HepG2 (cell line): Measurements from ENCODE around the gene ZNF225. TPM values are rescaled to one million over a fixed set of nuclear protein-coding genes. Genes with fewer than 3 reads are reported as not detected.

Experiments
- ARID2 ChIP-seq: sonication (generic); formaldehyde crosslinking; IDR thresholded peaks from 2 replicates; pipeline ENCODE4 v1.8.1; 2022; ENCODE audit warnings: mild to moderate bottlenecking, missing genetic modification reagents, borderline replicate concordance
- ATM ChIP-seq: fragments of 450-650 bp; IDR thresholded peaks from 2 replicates; pipeline ENCODE4 v1.7.1; 2017; ENCODE audit warnings: mild to moderate bottlenecking, borderline replicate concordance
- BRF2 ChIP-seq: sonication (generic); formaldehyde crosslinking; IDR thresholded peaks from 2 replicates; pipeline ENCODE4 v1.8.1; 2022; ENCODE audit warnings: mild to moderate bottlenecking, missing genetic modification reagents
- CBFB ChIP-seq: sonication (generic); formaldehyde crosslinking; IDR thresholded peaks from 2 replicates; pipeline ENCODE4 v1.4.0; 2020; ENCODE audit warnings: missing genetic modification reagents
- CEBPB ChIP-seq: IDR thresholded peaks from 2 replicates; pipeline ENCODE4 v1.6.1; 2011; ENCODE audit warnings: low read depth, low read length, improper control_type of control experiment, borderline replicate concordance
- CHD2 ChIP-seq: IDR thresholded peaks from 2 replicates; pipeline ENCODE4 v1.6.1; 2011; ENCODE audit warnings: low read depth, low read length, improper control_type of control experiment
- DR1 ChIP-seq: sonication (generic); formaldehyde crosslinking; IDR thresholded peaks from 2 replicates; pipeline ENCODE4 v1.8.0; 2021; ENCODE audit warnings: mild to moderate bottlenecking, missing genetic modification reagents, inconsistent platforms
- EP300 ChIP-seq, 3 experiments: sonication (generic) in 1 of 3; formaldehyde crosslinking in 1 of 3; IDR thresholded peaks; 2 replicates each; pipeline versions ENCODE4 v1.5.1 to v1.6.1; 2011 to 2020; ENCODE audit warnings: low read depth in 2 of 3, low read length in 2 of 3, borderline replicate concordance in 1 of 3, improper control_type of control experiment in 1 of 3, mild to moderate bottlenecking in 1 of 3, missing genetic modification reagents in 1 of 3, moderate library complexity in 1 of 3
- FIP1L1 ChIP-seq: fragments of 200-400 bp; formaldehyde crosslinking; IDR thresholded peaks from 2 replicates; pipeline ENCODE4 v1.6.1; 2018; ENCODE audit warnings: low read depth, mild to moderate bottlenecking, low read length, moderate library complexity, borderline replicate concordance; ENCODE audit not compliant: insufficient read depth
- HHEX ChIP-seq: IDR thresholded peaks from 2 replicates; pipeline ENCODE4 v1.6.1; 2016; ENCODE audit warnings: control low read depth
- HOMEZ ChIP-seq: IDR thresholded peaks from 2 replicates; pipeline ENCODE4 v1.6.1; 2016; ENCODE audit warnings: low read depth
- NBN ChIP-seq: fragments of 450-650 bp; conservative IDR thresholded peaks from 2 replicates; pipeline ENCODE4 v1.6.1; 2017
- NKX3-1 ChIP-seq: sonication (generic); formaldehyde crosslinking; IDR thresholded peaks from 2 replicates; pipeline ENCODE4 v1.5.0; 2020; ENCODE audit warnings: missing genetic modification reagents
- NR2F1 ChIP-seq, 2 experiments: fragments of 450-650 bp in 1 of 2; formaldehyde crosslinking in 1 of 2; IDR thresholded peaks; 2 replicates each; pipeline versions ENCODE4 v1.5.0 to v1.6.1; 2016 to 2020; ENCODE audit warnings: mild to moderate bottlenecking in 1 of 2, missing compliant biosample characterization in 1 of 2, missing genetic modification reagents in 1 of 2, moderate library complexity in 1 of 2
- NR2F6 ChIP-seq, 2 experiments: IDR thresholded peaks; 2 replicates each; pipeline ENCODE4 v1.6.1; 2016; ENCODE audit warnings: antibody characterized with exemption in 1 of 2, mild to moderate bottlenecking in 1 of 2
- PHF21A ChIP-seq: sonication (generic); formaldehyde crosslinking; IDR thresholded peaks from 2 replicates; pipeline ENCODE4 v1.5.0; 2020; ENCODE audit warnings: mild to moderate bottlenecking, missing genetic modification reagents
- POLR2AphosphoS2 ChIP-seq: IDR thresholded peaks from 2 replicates; pipeline ENCODE4 v1.6.1; 2011; ENCODE audit warnings: low read depth, low read length, improper control_type of control experiment
- SIN3A ChIP-seq: IDR thresholded peaks from 2 replicates; pipeline ENCODE4 v1.6.1; 2011; ENCODE audit warnings: low read depth, mild to moderate bottlenecking, control low read depth, low read length, borderline replicate concordance
- TP53 ChIP-seq: sonication (generic); formaldehyde crosslinking; conservative IDR thresholded peaks from 2 replicates; pipeline ENCODE4 v1.4.0; 2020; ENCODE audit warnings: missing genetic modification reagents
- U2AF2 ChIP-seq: fragments of 200-400 bp; formaldehyde crosslinking; IDR thresholded peaks from 2 replicates; pipeline ENCODE4 v1.6.1; 2017; ENCODE audit warnings: low read depth, mild to moderate bottlenecking, low read length
- WIZ ChIP-seq: sonication (generic); formaldehyde crosslinking; IDR thresholded peaks from 2 replicates; pipeline ENCODE4 v1.5.1; 2020; ENCODE audit warnings: mild to moderate bottlenecking, missing genetic modification reagents
- ZBTB38 ChIP-seq: sonication (generic); formaldehyde crosslinking; IDR thresholded peaks from 2 replicates; pipeline ENCODE4 v1.5.1; 2020; ENCODE audit warnings: mild to moderate bottlenecking, missing genetic modification reagents
- ZFP90 ChIP-seq: sonication (generic); formaldehyde crosslinking; IDR thresholded peaks from 2 replicates; pipeline ENCODE4 v1.8.0; 2022; ENCODE audit warnings: missing genetic modification reagents, mild to moderate bottlenecking, inconsistent platforms, borderline replicate concordance
- ZNF567 ChIP-seq: sonication (generic); formaldehyde crosslinking; IDR thresholded peaks from 2 replicates; pipeline ENCODE4 v1.8.1; 2023; ENCODE audit warnings: mild to moderate bottlenecking, missing genetic modification reagents, borderline replicate concordance
- ZSCAN29 ChIP-seq: sonication (generic); formaldehyde crosslinking; conservative IDR thresholded peaks from 2 replicates; pipeline ENCODE4 v1.4.0; 2020; ENCODE audit warnings: mild to moderate bottlenecking, missing genetic modification reagents
- polyA plus RNA-seq, 8 experiments: library from polyadenylated mRNA; depleted of rRNA in 3 of 8; stranded (reverse) in 7 of 8; unstranded in 1 of 8; fragments of >200 nt; fragmentation: Illumina TruSeq in 4 of 8; extraction: Trizol in 4 of 8; gene quantifications; 2 replicates each; pipeline versions ENCODE4 v1.2.1 to v1.2.3, GENCODE V29; 2011 to 2016; ENCODE audit warnings: low read depth in 4 of 8, missing spikeins in 1 of 8, mixed read lengths in 1 of 8; ENCODE audit not compliant: insufficient read depth in 1 of 8
- total RNA-seq, 5 experiments: library from RNA; depleted of rRNA; stranded (reverse); fragments of >200 nt; fragmentation: Illumina TruSeq; extraction: Trizol; gene quantifications; 2 replicates each; pipeline ENCODE4 v1.2.3, GENCODE V29; 2016; ENCODE audit warnings: low read depth in 1 of 5
- TF ChIP-seq, protein P1 (sequence below): sonication (generic); IDR thresholded peaks from 2 replicates; pipeline ENCODE4 v1.6.1; 2016; ENCODE audit warnings: low read depth, borderline replicate concordance

Gene ZNF225
- total and polyA plus RNA-seq, 2 of the 13 experiments (the other 11 are each of a cell fraction or from before 2014, with no cell fraction given), result 0.87 to 3.3 TPM

GRCh38 chr19:44093931-44094765 is 19.1 kb upstream of the ZNF225 start, which contains the start of gene ZNF224 (continued):
- TF ChIP-seq CBFB (CRISPR knock-in tag), result peak; percentile 70; the same call in 1 of the 2 replicates
- no peak for TF ChIP-seq HHEX (CRISPR knock-in tag)
- TF ChIP-seq SIN3A, result peak; percentile 92; the same call in 1 of the 2 replicates
- TF ChIP-seq ZBTB38 (CRISPR knock-in tag), result peak; percentile 61; the same call in 1 of the 2 replicates
- TF ChIP-seq EP300 (IDR thresholded peaks at IDR 0.05; ENCODE audit: low read depth in 2 of 2, low read length in 2 of 2), result 0 out of 4 replicates have a peak, but pooled peaks of 1 of the 2 experiments have one; percentile 16
- no peak for TF ChIP-seq EP300 (CRISPR knock-in tag; IDR thresholded peaks at IDR 0.05; ENCODE audit: borderline replicate concordance)
- TF ChIP-seq ATM, result no peak
- no peak for TF ChIP-seq HOMEZ
- no peak for TF ChIP-seq PHF21A (CRISPR knock-in tag)
- no peak for TF ChIP-seq NBN
- no peak for TF ChIP-seq FIP1L1
- TF ChIP-seq WIZ (CRISPR knock-in tag), result no peak
- TF ChIP-seq ZSCAN29, result no peak
- TF ChIP-seq NR2F1 (CRISPR knock-in tag; IDR thresholded peaks at IDR 0.05), result no peak
- 0 out of 2 replicates have a peak, but pooled peaks have one; percentile 63 for TF ChIP-seq TP53 (CRISPR knock-in tag)
- TF ChIP-seq NR2F6 (IDR thresholded peaks at IDR 0.05), result no peak
- TF ChIP-seq NR2F6 (CRISPR knock-in tag; IDR thresholded peaks at IDR 0.05), result no peak
- peak; percentile 78 for TF ChIP-seq CHD2
- TF ChIP-seq CEBPB, result no peak; the same call in 1 of the 2 replicates
- TF ChIP-seq NKX3-1, result no peak
- peak; percentile 91 for TF ChIP-seq ZFP90
- TF ChIP-seq ARID2 (CRISPR knock-in tag), result no peak; the same call in 1 of the 2 replicates
- TF ChIP-seq BRF2 (CRISPR knock-in tag), result 0 out of 2 replicates have a peak, but pooled peaks have one; percentile 29
- TF ChIP-seq ZNF567 (CRISPR knock-in tag), result no peak
- TF ChIP-seq POLR2AphosphoS2, result no peak
- TF ChIP-seq U2AF2, result no peak
- TF ChIP-seq DR1 (CRISPR knock-in tag), result 0 out of 2 replicates have a peak, but pooled peaks have one; percentile 23
- TF ChIP-seq, protein P1, sequence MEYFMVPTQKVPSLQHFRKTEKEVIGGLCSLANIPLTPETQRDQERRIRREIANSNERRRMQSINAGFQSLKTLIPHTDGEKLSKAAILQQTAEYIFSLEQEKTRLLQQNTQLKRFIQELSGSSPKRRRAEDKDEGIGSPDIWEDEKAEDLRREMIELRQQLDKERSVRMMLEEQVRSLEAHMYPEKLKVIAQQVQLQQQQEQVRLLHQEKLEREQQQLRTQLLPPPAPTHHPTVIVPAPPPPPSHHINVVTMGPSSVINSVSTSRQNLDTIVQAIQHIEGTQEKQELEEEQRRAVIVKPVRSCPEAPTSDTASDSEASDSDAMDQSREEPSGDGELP, result peak; percentile 34; the same call in 1 of the 2 replicates
